A549 (cell line): Measurements from ENCODE around the gene ARAP1.

ENCODE experiments used
- BHLHE40 ChIP-seq: IDR thresholded peaks from 2 replicates; pipeline ENCODE4 v1.6.1; 2012; ENCODE audit warnings: low read depth, low read length, inconsistent platforms
- CHD4 ChIP-seq: fragments of 200-600 bp; sonication (generic); IDR thresholded peaks from 2 replicates; pipeline ENCODE4 v1.6.1; 2016; ENCODE audit warnings: antibody characterized with exemption, mild to moderate bottlenecking, borderline replicate concordance
- CTCF ChIP-seq: fragments of >200 bp; sonication (Bioruptor Twin); formaldehyde crosslinking; IDR thresholded peaks from 3 replicates; pipeline ENCODE4 v1.5.1; 2016
- EP300 ChIP-seq, 2 experiments: fragments of >200 bp; sonication (Bioruptor Twin); formaldehyde crosslinking; IDR thresholded peaks; 2 replicates in 1 of 2; 3 replicates in 1 of 2; pipeline ENCODE4 v1.6.1; 2016 to 2017
- ESRRA ChIP-seq: fragments of 150-350 bp; IDR thresholded peaks from 2 replicates; pipeline ENCODE4 v1.6.1; 2014; ENCODE audit warnings: mild to moderate bottlenecking, low read length, borderline replicate concordance
- HOXA7 ChIP-seq: fragments of 250-450 bp; sonication (Bioruptor Pico); IDR thresholded peaks from 2 replicates; pipeline ENCODE4 v1.5.0; 2020; ENCODE audit warnings: mild to moderate bottlenecking, moderate library complexity
- MAX ChIP-seq: IDR thresholded peaks from 2 replicates; pipeline ENCODE4 v1.6.1; 2012
- NR3C1 ChIP-seq: fragments of >200 bp; sonication (Bioruptor Twin); formaldehyde crosslinking; IDR thresholded peaks from 3 replicates; pipeline ENCODE4 v1.6.1; 2017
- POLR2A ChIP-seq: IDR thresholded peaks from 2 replicates; pipeline ENCODE4 v1.6.1; 2012; ENCODE audit warnings: mild to moderate bottlenecking, low read length
- RCOR1 ChIP-seq: fragments of 150-350 bp; IDR thresholded peaks from 2 replicates; pipeline ENCODE4 v1.6.1; 2014; ENCODE audit warnings: antibody characterized with exemption, low read length, low read depth
- REST ChIP-seq: fragments of 200-600 bp; sonication (generic); IDR thresholded peaks from 2 replicates; pipeline ENCODE4 v1.6.1; 2016; ENCODE audit warnings: antibody characterized with exemption, mild to moderate bottlenecking, moderate library complexity

DNA sequence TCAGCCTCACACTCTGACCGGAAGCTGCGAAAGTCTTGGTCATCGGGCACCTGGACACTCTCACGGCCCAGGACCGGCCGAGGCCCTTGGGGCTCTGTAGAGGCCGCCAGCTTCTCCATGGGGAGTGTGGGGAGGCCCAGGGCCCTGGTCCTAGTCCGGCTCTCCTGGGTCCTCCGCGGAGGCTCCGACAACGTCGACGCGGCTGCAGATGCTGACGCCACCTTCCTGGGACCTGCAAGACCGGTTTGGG lies 28.8 kb upstream of the ARAP1 start:
- TF ChIP-seq CTCF (no peak), NR3C1 (no peak), ESRRA (no peak), REST (no peak), MAX (no peak), EP300 (IDR thresholded peaks at IDR 0.05) (no peak), POLR2A (no peak), CHD4 (no peak), HOXA7 (no peak), RCOR1 (no peak), BHLHE40 (no peak)
